H9 (cell line): ENCODE measurements around the gene CD4. TPM values are rescaled to one million over a fixed set of nuclear protein-coding genes. Genes with fewer than 3 reads are reported as not detected.
A peak's percentile ranks its signal among the peaks of the same experiment; 100 is the strongest.

Experiments
- DNase-seq: peaks from one replicate; pipeline ENCODE4 v3.0.0-alpha.2; 2017
- H2AFZ ChIP-seq: one replicate; pipeline ENCODE4 v1.6.1; 2013; ENCODE audit warnings: mild to moderate bottlenecking, low read length, control low read depth, moderate library complexity
- H2AK5ac ChIP-seq: 2 replicates; pipeline ENCODE4 v1.6.1; 2013; ENCODE audit warnings: low read length, control low read depth, mixed read lengths; ENCODE audit not compliant: insufficient read length
- H2BK120ac ChIP-seq: one replicate; pipeline ENCODE4 v1.6.1; 2013; ENCODE audit warnings: low read depth, mild to moderate bottlenecking, low read length, control low read depth, inconsistent platforms; ENCODE audit not compliant: poor library complexity, severe bottlenecking
- H2BK12ac ChIP-seq: 2 replicates; pipeline ENCODE4 v1.6.1; 2013; ENCODE audit warnings: low read length, control low read depth, mixed read lengths, low read depth; ENCODE audit not compliant: insufficient read length
- H2BK15ac ChIP-seq: 2 replicates; pipeline ENCODE4 v1.6.1; 2013; ENCODE audit warnings: low read depth, low read length, control low read depth
- H2BK20ac ChIP-seq: one replicate; pipeline ENCODE4 v1.6.1; 2013; ENCODE audit warnings: low read depth, mild to moderate bottlenecking, low read length, control low read depth, inconsistent platforms; ENCODE audit not compliant: poor library complexity, severe bottlenecking
- H2BK5ac ChIP-seq: 2 replicates; pipeline ENCODE4 v1.6.1; 2013; ENCODE audit warnings: low read length, control low read depth, mixed read lengths; ENCODE audit not compliant: insufficient read length
- H3K14ac ChIP-seq: 2 replicates; pipeline ENCODE4 v1.6.1; 2013; ENCODE audit warnings: low read length, control low read depth; ENCODE audit not compliant: insufficient read depth
- H3K18ac ChIP-seq: 2 replicates; pipeline ENCODE4 v1.6.1; 2013; ENCODE audit warnings: low read depth, mild to moderate bottlenecking, mixed read lengths, low read length, control low read depth; ENCODE audit not compliant: insufficient read length
- H3K23ac ChIP-seq: 2 replicates; pipeline ENCODE4 v1.6.1; 2013; ENCODE audit warnings: low read length, control low read depth, mixed read lengths, low read depth; ENCODE audit not compliant: insufficient read length
- H3K23me2 ChIP-seq: 2 replicates; pipeline ENCODE4 v1.6.1; 2013; ENCODE audit warnings: low read depth, mild to moderate bottlenecking, mixed read lengths, low read length, control low read depth; ENCODE audit not compliant: insufficient read length, poor library complexity, severe bottlenecking
- H3K27ac ChIP-seq: 2 replicates; pipeline ENCODE4 v1.5.1; 2013; ENCODE audit warnings: low read length, control low read depth, mixed read lengths, low read depth; ENCODE audit not compliant: insufficient read length
- H3K27me3 ChIP-seq: 2 replicates; pipeline ENCODE4 v1.6.1; 2013; ENCODE audit warnings: low read length, control low read depth, inconsistent platforms; ENCODE audit not compliant: insufficient read depth
- H3K4ac ChIP-seq: 2 replicates; pipeline ENCODE4 v1.6.1; 2013; ENCODE audit warnings: low read depth, mild to moderate bottlenecking, control low read depth, inconsistent platforms, low read length, moderate library complexity
- H3K4me1 ChIP-seq: 2 replicates; pipeline ENCODE4 v1.6.1; 2013; ENCODE audit warnings: low read length, control low read depth, inconsistent platforms; ENCODE audit not compliant: insufficient read depth
- H3K4me2 ChIP-seq: 2 replicates; pipeline ENCODE4 v1.6.1; 2013; ENCODE audit warnings: low read length, control low read depth, mixed read lengths; ENCODE audit not compliant: insufficient read length, insufficient read depth
- H3K56ac ChIP-seq: 2 replicates; pipeline ENCODE4 v1.6.1; 2013; ENCODE audit warnings: low read depth, mild to moderate bottlenecking, mixed read lengths, low read length, control low read depth; ENCODE audit not compliant: insufficient read length
- H3K79me1 ChIP-seq: 2 replicates; pipeline ENCODE4 v1.6.1; 2013; ENCODE audit warnings: low read depth, mild to moderate bottlenecking, moderate library complexity, low read length, control low read depth, inconsistent platforms; ENCODE audit not compliant: insufficient read depth, poor library complexity, severe bottlenecking
- H3K79me2 ChIP-seq: 2 replicates; pipeline ENCODE4 v1.6.1; 2013; ENCODE audit warnings: low read length, control low read depth, inconsistent platforms; ENCODE audit not compliant: insufficient read depth
- H3K9ac ChIP-seq: 2 replicates; pipeline ENCODE4 v1.6.1; 2013; ENCODE audit warnings: low read length, control low read depth, mixed read lengths; ENCODE audit not compliant: insufficient read length; ENCODE audit errors: extremely low read depth
- H3K9me3 ChIP-seq: one replicate; pipeline ENCODE4 v1.6.1; 2013; ENCODE audit warnings: low read depth, low read length, inconsistent platforms; ENCODE audit not compliant: control insufficient read depth
- H3T11ph ChIP-seq: one replicate; pipeline ENCODE4 v1.6.1; 2013; ENCODE audit warnings: mild to moderate bottlenecking, low read length, control low read depth, inconsistent platforms
- H4K20me1 ChIP-seq: one replicate; pipeline ENCODE4 v1.6.1; 2013; ENCODE audit not compliant: control insufficient read depth, insufficient read length, insufficient read depth
- H4K5ac ChIP-seq: 2 replicates; pipeline ENCODE4 v1.6.1; 2013; ENCODE audit warnings: low read depth, mild to moderate bottlenecking, mixed read lengths, low read length, control low read depth; ENCODE audit not compliant: insufficient read length
- H4K8ac ChIP-seq: replicated peaks from 2 replicates; pipeline ENCODE4 v1.6.1; 2013; ENCODE audit warnings: low read length, control low read depth, mixed read lengths, low read depth; ENCODE audit not compliant: insufficient read length
- H4K91ac ChIP-seq: 2 replicates; pipeline ENCODE4 v1.6.1; 2013; ENCODE audit warnings: low read depth, mild to moderate bottlenecking, moderate library complexity, mixed read lengths, low read length, control low read depth; ENCODE audit not compliant: insufficient read length
- H3K27ac Mint-ChIP-seq, 3 experiments: 2 replicates in 2 of 3; 3 replicates in 1 of 3; pipeline ENCODE4 v1.8.0; 2020 to 2021; ENCODE audit warnings: mixed read lengths in 3 of 3, mild to moderate bottlenecking in 1 of 3, moderate library complexity in 1 of 3
- H3K27me3 Mint-ChIP-seq: 2 replicates; pipeline ENCODE4 v1.8.0; 2021; ENCODE audit warnings: low read depth, mild to moderate bottlenecking, moderate library complexity, mixed read lengths
- H3K36me3 Mint-ChIP-seq, 3 experiments: 2 replicates in 2 of 3; 3 replicates in 1 of 3; pipeline ENCODE4 v1.8.0; 2020 to 2021; ENCODE audit warnings: low read depth in 3 of 3, mixed read lengths in 3 of 3; ENCODE audit not compliant: insufficient read depth in 1 of 3
- H3K4me1 Mint-ChIP-seq, 2 experiments: 2 replicates each; pipeline ENCODE4 v1.8.0; 2020; ENCODE audit warnings: mixed read lengths in 2 of 2
- H3K4me3 Mint-ChIP-seq, 2 experiments: 2 replicates in 1 of 2; 3 replicates in 1 of 2; pipeline ENCODE4 v1.8.0; 2020 to 2021; ENCODE audit warnings: mild to moderate bottlenecking in 2 of 2, mixed read lengths in 2 of 2, moderate library complexity in 1 of 2
- H3K9me3 Mint-ChIP-seq, 2 experiments: 2 replicates in 1 of 2; 3 replicates in 1 of 2; pipeline ENCODE4 v1.8.0; 2020; ENCODE audit warnings: mild to moderate bottlenecking in 2 of 2, mixed read lengths in 2 of 2, moderate library complexity in 1 of 2
- CTCF ChIP-seq: fragments of 200-600 bp; sonication (generic); conservative IDR thresholded peaks from 3 replicates; pipeline ENCODE4 v1.8.0; 2021; ENCODE audit warnings: antibody characterized with exemption, mild to moderate bottlenecking
- WGBS: extraction: QIAGEN DNeasy Blood & Tissue Kit; methylation state at CpG from one replicate; pipeline ENCODE4 v1.1.7; 2013; ENCODE audit warnings: missing lambda C conversion rate, low lambda C conversion rate, mixed read lengths; ENCODE audit not compliant: insufficient read length; ENCODE audit errors: extremely low coverage; 5-methylcytosine and 5-hydroxymethylcytosine counted together
- total RNA-seq: library from RNA; stranded (reverse); gene quantifications from 2 replicates; pipeline ENCODE4 v1.2.1, GENCODE V29; 2021

CD4 gene
- total RNA-seq, 1 experiment from 2014 or later = 1.1 TPM

- no peak overlapping the region for H2AFZ ChIP-seq
- Mint-ChIP-seq H3K4me3 (no peak overlapping the region), H3K4me1 (peaks cover 13 to 25% of the 10 kb centered on the region in 2 experiments), H3K9me3 (no peaks in the 10 kb centered on the region), H3K36me3 (peaks cover 36 to 64% (median 59%) of the 10 kb centered on the region in 3 experiments), H3K27me3 (peaks cover 2% of the 10 kb centered on the region; the same call in 1 of the 2 replicates), H3K27ac (peak overlapping the region in 1 of 3 experiments; percentile 39; a peak in 2 of 7 replicates)
- no peak overlapping the region for H4K91ac ChIP-seq
- H2BK15ac ChIP-seq = no peak overlapping the region
- H3K4ac ChIP-seq = no peak overlapping the region
- peaks cover 11% of the 10 kb centered on the region for H3K23me2 ChIP-seq
- H3K9me3 ChIP-seq = no peaks in the 10 kb centered on the region
- H3K14ac ChIP-seq = no peak overlapping the region
- H4K5ac ChIP-seq = no peak overlapping the region
- H2BK5ac ChIP-seq = no peak overlapping the region
- no peak overlapping the region for H3K18ac ChIP-seq
- WGBS = no CpG with 5 or more reads among the region's 4 CpGs
- H3K79me2 ChIP-seq = peaks cover 2% of the 10 kb centered on the region; the same call in 1 of the 2 replicates
- no peak overlapping the region for H3K56ac ChIP-seq
- no peak overlapping the region for H2BK12ac ChIP-seq
- no peak overlapping the region for H3K27ac ChIP-seq
- no peaks in the 10 kb centered on the region for H3K27me3 ChIP-seq
- H3T11ph ChIP-seq = no peak overlapping the region
- peaks cover 2% of the 10 kb centered on the region for H4K20me1 ChIP-seq
- H3K4me2 ChIP-seq = no peak overlapping the region
- H3K4me1 ChIP-seq = peaks cover 2% of the 10 kb centered on the region; the same call in 1 of the 2 replicates
- no peak overlapping the region for H2BK20ac ChIP-seq
- no peak overlapping the region for H2AK5ac ChIP-seq
- H3K23ac ChIP-seq = no peak overlapping the region
- no peak overlapping the region for H2BK120ac ChIP-seq
- TF ChIP-seq CTCF = no peak
- H3K9ac ChIP-seq = no peak overlapping the region
- no peaks in the 10 kb centered on the region for H3K79me1 ChIP-seq
- no peak overlapping the region for H4K8ac ChIP-seq
- no peak for DNase-seq
These were observed 42.8 kb downstream of the CD4 start for GRCh38 chr12:6832125-6832524.
